Astrocyte (in vitro differentiated cells and primary cell): ENCODE results near the gene MARF1.

Experiments
- EZH2 ChIP-seq: IDR thresholded peaks from 2 replicates; pipeline ENCODE4 v1.6.1; 2012; ENCODE audit warnings: mild to moderate bottlenecking, low read length, inconsistent platforms; ENCODE audit not compliant: insufficient read depth
- TF ChIP-seq, protein P1 (sequence below): IDR thresholded peaks from 2 replicates; pipeline ENCODE4 v1.5.1; 2011; ENCODE audit warnings: low read depth, mild to moderate bottlenecking, inconsistent platforms, low read length, moderate library complexity; ENCODE audit not compliant: insufficient read depth

DNA sequence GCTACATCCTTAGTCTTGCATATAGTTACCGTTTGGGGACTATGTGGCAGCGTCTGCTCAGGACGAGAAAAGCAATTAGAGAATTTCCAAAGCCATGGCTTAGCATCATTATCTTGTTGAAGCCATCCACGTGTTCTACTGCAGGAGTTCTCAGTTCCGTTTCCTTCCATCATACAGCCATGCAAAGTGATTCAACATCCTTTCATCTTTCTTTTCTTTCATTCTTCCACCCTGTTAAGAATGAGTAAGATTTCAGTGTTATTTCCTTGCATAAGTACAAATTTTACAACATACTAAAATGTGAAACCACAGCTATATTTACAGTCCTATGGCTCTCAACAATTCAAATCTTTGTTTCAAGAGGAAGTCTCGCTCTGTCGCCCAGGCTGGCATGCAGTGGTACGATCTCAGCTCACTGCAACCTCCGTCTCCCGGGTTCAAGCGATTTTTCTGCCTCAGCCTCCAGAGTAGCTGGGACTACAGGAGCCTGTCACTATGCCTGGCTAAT, 3.8 kb downstream of the MARF1 start:
- TF ChIP-seq, protein P1, sequence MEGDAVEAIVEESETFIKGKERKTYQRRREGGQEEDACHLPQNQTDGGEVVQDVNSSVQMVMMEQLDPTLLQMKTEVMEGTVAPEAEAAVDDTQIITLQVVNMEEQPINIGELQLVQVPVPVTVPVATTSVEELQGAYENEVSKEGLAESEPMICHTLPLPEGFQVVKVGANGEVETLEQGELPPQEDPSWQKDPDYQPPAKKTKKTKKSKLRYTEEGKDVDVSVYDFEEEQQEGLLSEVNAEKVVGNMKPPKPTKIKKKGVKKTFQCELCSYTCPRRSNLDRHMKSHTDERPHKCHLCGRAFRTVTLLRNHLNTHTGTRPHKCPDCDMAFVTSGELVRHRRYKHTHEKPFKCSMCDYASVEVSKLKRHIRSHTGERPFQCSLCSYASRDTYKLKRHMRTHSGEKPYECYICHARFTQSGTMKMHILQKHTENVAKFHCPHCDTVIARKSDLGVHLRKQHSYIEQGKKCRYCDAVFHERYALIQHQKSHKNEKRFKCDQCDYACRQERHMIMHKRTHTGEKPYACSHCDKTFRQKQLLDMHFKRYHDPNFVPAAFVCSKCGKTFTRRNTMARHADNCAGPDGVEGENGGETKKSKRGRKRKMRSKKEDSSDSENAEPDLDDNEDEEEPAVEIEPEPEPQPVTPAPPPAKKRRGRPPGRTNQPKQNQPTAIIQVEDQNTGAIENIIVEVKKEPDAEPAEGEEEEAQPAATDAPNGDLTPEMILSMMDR, result no peak
- no peak for TF ChIP-seq EZH2
